Renal pelvis (tissue), 12 donors: ENCODE data around the gene MALL. TPM values are rescaled to one million over a fixed set of nuclear protein-coding genes. Genes with fewer than 3 reads are reported as not detected.
"Not testable (repeated sequence)": the region's sequence is repeated elsewhere in the genome, so short reads cannot be mapped to it uniquely, and the experiment has no call there.

Experiments used
- DNase-seq: peaks from one replicate; pipeline ENCODE4 v3.0.0-alpha.2; 2013
- long read RNA-seq, 16 experiments: transcript quantifications; one replicate each; lab custom pipeline, GENCODE V29; 2026
- polyA plus RNA-seq, 3 donors: library from polyadenylated mRNA; unstranded; fragments of 120-200 nt; gene quantifications; one replicate each; pipeline ENCODE4 v1.2.1, GENCODE V29; 2013; ENCODE audit not compliant: insufficient read length in 3 of 3

MALL gene
- 10 to 100 TPM; 13.4 to 16.0 (median 14.4) TPM for polyA plus RNA-seq
- long read RNA-seq, donor 1, partial matches to known transcripts: 0 of 3 reads
- long read RNA-seq, donor 1, other reads (novel, unspliced or antisense): 0 of 3 reads
- long read RNA-seq, donor 2, partial matches to known transcripts: 5 of 7 reads
- long read RNA-seq, donor 2, other reads (novel, unspliced or antisense): 0 of 7 reads
- long read RNA-seq, donor 3, partial matches to known transcripts: 0 of 2 reads
- long read RNA-seq, donor 3, other reads (novel, unspliced or antisense): 0 of 2 reads
- long read RNA-seq, donor 4, partial matches to known transcripts: 0 of 1 reads
- long read RNA-seq, donor 4, other reads (novel, unspliced or antisense): 0 of 1 reads
- long read RNA-seq, donor 5: 0 reads
- long read RNA-seq, donor 6, partial matches to known transcripts: 0 of 3 reads
- long read RNA-seq, donor 6, other reads (novel, unspliced or antisense): 0 of 3 reads
- long read RNA-seq, donor 7, transcript MALL-201 (4 exons, 3,061 nt): major isoform, 7 of 14 reads
- long read RNA-seq, donor 7, partial matches to known transcripts: 7 of 14 reads
- long read RNA-seq, donor 7, other reads (novel, unspliced or antisense): 0 of 14 reads
- long read RNA-seq, donor 8, partial matches to known transcripts: 5 of 7 reads
- long read RNA-seq, donor 8, other reads (novel, unspliced or antisense): 0 of 7 reads
- long read RNA-seq, donor 9, partial matches to known transcripts: 0 of 2 reads
- long read RNA-seq, donor 9, other reads (novel, unspliced or antisense): 0 of 2 reads
- long read RNA-seq, donor 10, partial matches to known transcripts: 0 of 1 reads
- long read RNA-seq, donor 10, other reads (novel, unspliced or antisense): 0 of 1 reads
- long read RNA-seq, donor 11, partial matches to known transcripts: 0 of 2 reads
- long read RNA-seq, donor 11, other reads (novel, unspliced or antisense): 0 of 2 reads
- long read RNA-seq, donor 12, partial matches to known transcripts: 6 of 7 reads
- long read RNA-seq, donor 12, other reads (novel, unspliced or antisense): 0 of 7 reads
- long read RNA-seq, donor 13, partial matches to known transcripts: 0 of 1 reads
- long read RNA-seq, donor 13, other reads (novel, unspliced or antisense): 0 of 1 reads
- long read RNA-seq, donor 14: 0 reads
- long read RNA-seq, donor 15, transcript MALL-201 (4 exons, 3,061 nt): major isoform, 16 of 65 reads
- long read RNA-seq, donor 15, partial matches to known transcripts: 49 of 65 reads
- long read RNA-seq, donor 15, other reads (novel, unspliced or antisense): 0 of 65 reads
- long read RNA-seq, donor 16, partial matches to known transcripts: 0 of 4 reads
- long read RNA-seq, donor 16, other reads (novel, unspliced or antisense): 0 of 4 reads

GRCh38 chr2:110115291-110116032, at the start of gene MALL:
TSS of gene MALL (minus strand) at chr2:110115822. CDS start at chr2:110115792, 30 bp downstream.
- peak; percentile 44 for DNase-seq

GRCh38 chr2:110157153-110157793, 41.7 kb upstream of the MALL start:
- peak; percentile 24 for DNase-seq

- DNase-seq: not testable (repeated sequence)
These were observed 39.2 kb upstream of the MALL start for GRCh38 chr2:110154828-110155227.

- not testable (repeated sequence) for DNase-seq
These were observed 38.6 kb upstream of the MALL start for GRCh38 chr2:110154188-110154587.

GRCh38 chr2:110153416-110153815, 37.8 kb upstream of the MALL start:
- DNase-seq: no peak

- DNase-seq: no peak
These were observed 37.3 kb upstream of the MALL start for GRCh38 chr2:110152943-110153342.

GRCh38 chr2:110149330-110150220, 34.0 kb upstream of the MALL start:
- no peak for DNase-seq

- no peak for DNase-seq
These were observed 31.3 kb upstream of the MALL start for GRCh38 chr2:110146945-110147332.

GRCh38 chr2:110146183-110146944, 30.7 kb upstream of the MALL start:
- no peak for DNase-seq

GRCh38 chr2:110143982-110144381, 28.4 kb upstream of the MALL start:
- no peak for DNase-seq

GRCh38 chr2:110140401-110140800, 24.8 kb upstream of the MALL start:
- DNase-seq: no peak

GRCh38 chr2:110134025-110134424, 18.4 kb upstream of the MALL start:
- DNase-seq: no peak

- no peak for DNase-seq
These were observed 15.5 kb upstream of the MALL start for GRCh38 chr2:110131166-110131565.

GRCh38 chr2:110130757-110131156, 15.1 kb upstream of the MALL start:
- no peak for DNase-seq

- DNase-seq: no peak
These were observed 11.3 kb upstream of the MALL start for GRCh38 chr2:110126906-110127305.

GRCh38 chr2:110126086-110126773, 10.6 kb upstream of the MALL start:
- no peak for DNase-seq

GRCh38 chr2:110124939-110125691, 9.5 kb upstream of the MALL start:
- no peak for DNase-seq
